GM12874 (cell line): ENCODE measurements around the gene TRPM3.

Source experiments
- TF ChIP-seq, protein P1 (sequence below): IDR thresholded peaks from 2 replicates; pipeline ENCODE4 v1.5.1; 2011; ENCODE audit warnings: low read depth, mild to moderate bottlenecking, control low read depth, low read length, moderate library complexity; ENCODE audit not compliant: insufficient read depth

Gene TRPM3

GRCh38 chr9:70642341-70642740 is 479.1 kb downstream of the TRPM3 start:
- TF ChIP-seq, protein P1, sequence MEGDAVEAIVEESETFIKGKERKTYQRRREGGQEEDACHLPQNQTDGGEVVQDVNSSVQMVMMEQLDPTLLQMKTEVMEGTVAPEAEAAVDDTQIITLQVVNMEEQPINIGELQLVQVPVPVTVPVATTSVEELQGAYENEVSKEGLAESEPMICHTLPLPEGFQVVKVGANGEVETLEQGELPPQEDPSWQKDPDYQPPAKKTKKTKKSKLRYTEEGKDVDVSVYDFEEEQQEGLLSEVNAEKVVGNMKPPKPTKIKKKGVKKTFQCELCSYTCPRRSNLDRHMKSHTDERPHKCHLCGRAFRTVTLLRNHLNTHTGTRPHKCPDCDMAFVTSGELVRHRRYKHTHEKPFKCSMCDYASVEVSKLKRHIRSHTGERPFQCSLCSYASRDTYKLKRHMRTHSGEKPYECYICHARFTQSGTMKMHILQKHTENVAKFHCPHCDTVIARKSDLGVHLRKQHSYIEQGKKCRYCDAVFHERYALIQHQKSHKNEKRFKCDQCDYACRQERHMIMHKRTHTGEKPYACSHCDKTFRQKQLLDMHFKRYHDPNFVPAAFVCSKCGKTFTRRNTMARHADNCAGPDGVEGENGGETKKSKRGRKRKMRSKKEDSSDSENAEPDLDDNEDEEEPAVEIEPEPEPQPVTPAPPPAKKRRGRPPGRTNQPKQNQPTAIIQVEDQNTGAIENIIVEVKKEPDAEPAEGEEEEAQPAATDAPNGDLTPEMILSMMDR: no peak

- TF ChIP-seq, protein P1: no peak
Measured at GRCh38 chr9:70641631-70642030, 479.8 kb downstream of the TRPM3 start.

GRCh38 chr9:70641031-70641430 is 480.4 kb downstream of the TRPM3 start:
- TF ChIP-seq, protein P1: no peak

DNA sequence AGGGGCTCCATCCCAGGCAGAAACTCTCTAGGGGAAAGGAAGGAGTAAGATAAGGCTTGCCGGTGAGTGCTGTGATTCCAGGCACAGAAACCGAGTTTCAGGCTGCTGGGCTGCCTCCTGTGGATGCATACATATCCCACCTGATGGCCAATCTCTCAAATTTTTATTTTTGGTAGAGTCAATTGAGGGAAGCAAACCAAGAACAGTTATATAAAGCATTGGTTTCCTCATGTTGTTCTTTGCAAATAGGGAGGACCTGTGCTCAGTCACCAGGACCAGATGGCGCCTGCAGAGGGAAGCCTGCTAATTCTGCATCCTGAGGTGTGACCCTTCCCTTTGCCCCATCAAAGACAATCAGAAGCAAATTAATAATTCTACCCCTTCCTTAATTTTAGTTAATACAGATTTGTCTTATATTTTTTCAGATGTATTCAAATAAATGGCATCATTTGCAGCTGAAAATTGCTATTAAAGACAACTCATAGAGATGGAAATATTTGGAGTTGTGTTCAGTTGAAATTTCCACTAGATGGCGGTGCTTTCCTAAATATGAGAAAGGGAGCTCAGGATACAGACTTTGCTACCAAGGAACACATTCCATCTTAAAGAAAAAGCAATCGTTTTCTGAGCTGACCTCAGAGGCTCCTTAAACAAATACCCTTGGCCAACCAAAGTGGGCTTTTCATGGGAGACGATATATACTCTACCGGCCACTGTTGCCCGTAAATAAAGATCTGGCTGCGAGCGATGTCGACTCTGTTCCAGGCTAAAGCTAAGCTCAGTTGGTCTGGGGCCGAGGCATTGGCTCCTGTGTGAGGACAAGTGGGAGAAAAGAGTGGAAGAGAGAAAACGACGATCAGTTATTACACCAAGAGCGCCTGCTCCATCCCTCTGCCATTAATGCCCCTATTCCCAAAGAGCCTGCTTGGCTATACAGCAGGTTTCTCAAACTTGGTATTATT is 481.3 kb downstream of the TRPM3 start:
- TF ChIP-seq, protein P1: peak; percentile 21; the same call in 1 of the 2 replicates

DNA sequence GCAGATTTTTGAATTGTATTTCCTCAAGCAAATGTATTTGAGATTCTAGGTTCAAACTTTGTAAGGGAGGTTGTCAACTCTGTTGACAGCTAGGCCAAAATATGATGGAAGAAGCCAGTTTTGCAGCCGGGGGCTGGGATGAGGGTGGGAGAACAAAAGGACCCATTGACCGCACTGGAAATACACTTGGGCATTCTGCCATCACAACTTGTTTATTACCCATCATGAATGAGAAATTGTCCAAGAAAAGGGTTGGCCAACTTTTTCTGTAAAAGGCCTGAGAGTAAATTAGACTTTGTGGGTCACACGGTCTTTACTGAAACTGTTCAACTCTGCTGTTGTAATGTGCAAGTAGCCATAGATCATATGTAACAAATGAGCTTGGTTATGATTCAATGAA is 485.6 kb downstream of the TRPM3 start:
- TF ChIP-seq, protein P1: no peak

DNA sequence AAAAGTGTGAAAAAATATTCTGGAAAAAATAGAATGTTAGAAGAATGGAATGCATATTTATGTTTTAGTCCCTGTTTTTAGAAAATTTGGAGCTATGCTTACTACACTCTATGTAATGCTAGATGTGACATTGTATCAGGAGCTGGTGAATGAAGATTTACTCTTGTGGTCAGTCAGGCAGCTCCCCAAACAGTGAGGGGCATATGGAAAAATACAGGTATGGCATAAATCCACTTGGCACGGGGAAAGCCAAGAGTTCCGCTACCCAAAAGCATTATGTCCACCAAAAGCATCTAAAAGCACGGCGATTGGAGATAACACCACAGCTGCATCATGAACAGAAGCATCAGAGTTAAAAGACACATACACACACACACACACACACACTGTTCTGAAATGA is 486.7 kb downstream of the TRPM3 start:
- TF ChIP-seq, protein P1: no peak

- TF ChIP-seq, protein P1: no peak
Measured at GRCh38 chr9:70630971-70631370, 490.4 kb downstream of the TRPM3 start.
